ENCODE results near the gene ZNRF2. TPM values are rescaled to one million over a fixed set of nuclear protein-coding genes. Genes with fewer than 3 reads are reported as not detected.

ZNRF2 gene
- total and polyA plus RNA-seq, 2 of the 4 experiments (the other 2 are of a cell fraction): 0.31 to 0.54 TPM

DNA sequence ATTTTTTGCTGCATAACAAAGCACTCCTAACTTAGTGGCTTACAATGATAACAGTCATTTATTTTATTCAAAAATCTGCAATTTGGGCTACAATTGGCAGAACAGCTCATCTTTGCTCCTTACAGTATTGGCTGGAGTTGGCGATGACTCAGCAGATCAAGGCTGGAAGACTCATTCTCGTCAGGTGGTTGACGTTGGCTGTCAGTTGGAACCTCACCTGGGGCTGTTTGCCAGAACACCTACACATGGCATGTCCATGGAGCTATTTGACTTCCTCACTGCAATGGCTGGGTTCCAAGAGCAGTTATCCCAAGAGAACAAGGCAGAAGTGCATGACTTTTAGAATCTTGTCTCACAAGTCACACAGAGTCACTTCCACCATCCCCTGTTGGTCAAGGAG, 119.1 kb downstream of the ZNRF2 start:
- ATAC-seq (ENCODE audit: low read depth) (no peak), DNase-seq (no peak)
- in situ Hi-C loops (cut with MboI; ENCODE audit: low sequenced_read_pairs): no loop called here
- Histone ChIP-seq H3K18ac (ENCODE audit: low read depth, low read length) (no peak overlapping the region), H3K9me1 (ENCODE audit: insufficient read depth, low read length) (0 out of 2 replicates have a peak, but pooled peaks cover 4% of the 10 kb centered on the region), H4K91ac (ENCODE audit: insufficient read depth, low read depth, low read length) (no peak overlapping the region), H2BK5ac (ENCODE audit: low read depth, low read length, poor library complexity, severe bottlenecking) (no peak overlapping the region), H3K14ac (replicated peaks; ENCODE audit: low read depth, low read length) (no peak overlapping the region), H3K79me1 (ENCODE audit: low read depth in 1 of 2, low read length in 2 of 2) (no peaks in the 10 kb centered on the region), H3K4me2 (ENCODE audit: low read depth, low read length) (no peak overlapping the region), H3K9me3 (ENCODE audit: control insufficient read depth, insufficient read depth, low read length) (no peaks in the 10 kb centered on the region), H3K23ac (ENCODE audit: low read depth, low read length) (no peak overlapping the region), H2AK9ac (replicated peaks; ENCODE audit: low read depth, low read length, poor library complexity) (no peak overlapping the region), H4K5ac (ENCODE audit: low read depth, low read length) (no peak overlapping the region), H2AFZ (replicated peaks; ENCODE audit: low read length, poor library complexity) (no peak overlapping the region), H4K20me1 (ENCODE audit: insufficient read depth, low read length) (no peaks in the 10 kb centered on the region), H3K4me3 (ENCODE audit: insufficient read depth, low read depth, low read length) (no peak overlapping the region), H2BK15ac (ENCODE audit: low read depth, low read length) (no peak overlapping the region), H2BK120ac (ENCODE audit: low read depth, low read length) (no peak overlapping the region), H2BK20ac (ENCODE audit: low read depth, low read length) (no peak overlapping the region), H3K9ac (ENCODE audit: low read depth, low read length) (no peak overlapping the region), H3K4ac (ENCODE audit: low read depth, low read length) (no peak overlapping the region), H3K56ac (ENCODE audit: extremely low read depth, insufficient read depth, low read length) (no peak overlapping the region), H3K27ac (ENCODE audit: insufficient read depth, low read length) (no peak overlapping the region), H4K8ac (ENCODE audit: low read depth in 2 of 2, low read length in 2 of 2) (no peak overlapping the region), H3K4me1 (ENCODE audit: control insufficient read depth, insufficient read depth, low read length) (no peaks in the 10 kb centered on the region), H2AK5ac (ENCODE audit: low read depth, low read length) (no peak overlapping the region), H3K36me3 (ENCODE audit: control insufficient read depth, insufficient read depth, low read length) (no peaks in the 10 kb centered on the region), H3K27me3 (ENCODE audit: control insufficient read depth, insufficient read depth, low read length) (no peaks in the 10 kb centered on the region)
- no TSS peak for BruUV-seq (replicated peaks)
- ChIA-PET CTCF (no interaction called here), POLR2A (ENCODE audit: unreplicated experiment) (no interaction called here)
- no peak for TF ChIP-seq POLR2A (IDR thresholded peaks at IDR 0.05; ENCODE audit: low read depth, low read length)
- no peak for TF ChIP-seq MXI1 (IDR thresholded peaks at IDR 0.05; ENCODE audit: borderline replicate concordance, low read depth, low read length)
- TF ChIP-seq CTCF (conservative IDR thresholded peaks at IDR 0.05; ENCODE audit: low read depth, low read length): no peak
- TF ChIP-seq USF2 (IDR thresholded peaks at IDR 0.05; ENCODE audit: low read depth, low read length): no peak
- no peak for TF ChIP-seq RFX5 (IDR thresholded peaks at IDR 0.05; ENCODE audit: low read depth, low read length)
- no peak for TF ChIP-seq FOS (IDR thresholded peaks at IDR 0.05; ENCODE audit: low read depth, low read length)
- TF ChIP-seq MAFK (IDR thresholded peaks at IDR 0.05; ENCODE audit: low read depth, low read length): peak; percentile 65; the same call in 1 of the 2 replicates
- TF ChIP-seq NFE2L2 (IDR thresholded peaks at IDR 0.05; ENCODE audit: low read depth, low read length): peak; percentile 76
- no peak for TF ChIP-seq BHLHE40 (IDR thresholded peaks at IDR 0.05; ENCODE audit: low read depth, low read length)
- no peak for TF ChIP-seq CEBPB (IDR thresholded peaks at IDR 0.05; ENCODE audit: low read depth, low read length)
- no peak for TF ChIP-seq CHD1 (IDR thresholded peaks at IDR 0.05; ENCODE audit: low read depth, low read length)
- intact Hi-C loops (cut with micrococcal nuclease): no loop called here
- dilution Hi-C loops (cut with HindIII; ENCODE audit: low sequenced_read_pairs, unreplicated experiment): no loop called here
- WGBS, 2 experiments (ENCODE audit: extremely low coverage in 2 of 2, insufficient read length in 1 of 2): 89% methylated on average over 3 of the region's 3 CpGs; no CpG with 5 or more reads in 1 of the 2 experiments

Data from IMR-90 (cell line).